Glutamatergic neuron (in vitro differentiated cells): Measurements from ENCODE around the gene TGFBI. TPM values are rescaled to one million over a fixed set of nuclear protein-coding genes. Genes with fewer than 3 reads are reported as not detected.

Source experiments
- DNase-seq: peaks from one replicate; pipeline ENCODE4 v3.0.0; 2022
- H3K27ac Mint-ChIP-seq: one replicate; pipeline ENCODE4 v1.8.0; 2020; ENCODE audit warnings: mild to moderate bottlenecking, mixed read lengths, inconsistent platforms; ENCODE audit not compliant: unreplicated experiment
- H3K27me3 Mint-ChIP-seq: one replicate; pipeline ENCODE4 v1.8.0; 2020; ENCODE audit warnings: mild to moderate bottlenecking, moderate library complexity, mixed read lengths, inconsistent platforms; ENCODE audit not compliant: unreplicated experiment
- H3K36me3 Mint-ChIP-seq: one replicate; pipeline ENCODE4 v1.8.0; 2020; ENCODE audit warnings: mild to moderate bottlenecking, mixed read lengths, inconsistent platforms; ENCODE audit not compliant: unreplicated experiment
- H3K4me1 Mint-ChIP-seq: one replicate; pipeline ENCODE4 v1.8.0; 2020; ENCODE audit warnings: mild to moderate bottlenecking, low read depth, mixed read lengths, inconsistent platforms; ENCODE audit not compliant: unreplicated experiment
- H3K4me3 Mint-ChIP-seq: one replicate; pipeline ENCODE4 v1.8.0; 2020; ENCODE audit warnings: mild to moderate bottlenecking, mixed read lengths, inconsistent platforms; ENCODE audit not compliant: unreplicated experiment
- H3K9me3 Mint-ChIP-seq: one replicate; pipeline ENCODE4 v1.8.0; 2020; ENCODE audit warnings: mild to moderate bottlenecking, moderate library complexity, mixed read lengths, inconsistent platforms; ENCODE audit not compliant: unreplicated experiment
- CTCF ChIP-seq: fragments of 200-600 bp; sonication (generic); IDR thresholded peaks from one replicate; pipeline ENCODE4 v1.5.0; 2021; ENCODE audit not compliant: partially characterized antibody, unreplicated experiment
- total RNA-seq: library from RNA; stranded (reverse); fragmentation: NEBNext Ultra II Directional; extraction: Animal tissue kit (Norgen Biotek cat#: 25700); gene quantifications from one replicate; pipeline ENCODE4 v1.2.1, GENCODE V29; 2021; ENCODE audit not compliant: unreplicated experiment

Gene TGFBI
- total RNA-seq, 1 donor from 2014 or later: 2.3 TPM

- H3K36me3 Mint-ChIP-seq: no peaks in the 10 kb centered on the region
- no peak for DNase-seq
- H3K27ac Mint-ChIP-seq: no peak overlapping the region
- peaks cover 10% of the 10 kb centered on the region for H3K4me1 Mint-ChIP-seq
- peaks cover 2% of the 10 kb centered on the region for H3K27me3 Mint-ChIP-seq
- no peak for TF ChIP-seq CTCF
- H3K4me3 Mint-ChIP-seq: no peak overlapping the region
- H3K9me3 Mint-ChIP-seq: peaks cover 4% of the 10 kb centered on the region
These were observed 24.8 kb downstream of the TGFBI start for GRCh38 chr5:136053336-136054141.

- Mint-ChIP-seq H3K4me3 (no peak overlapping the region), H3K27ac (no peak overlapping the region), H3K36me3 (no peaks in the 10 kb centered on the region), H3K9me3 (peaks cover 4% of the 10 kb centered on the region), H3K4me1 (peaks cover 10% of the 10 kb centered on the region), H3K27me3 (peaks cover 2% of the 10 kb centered on the region)
- DNase-seq: no peak
- TF ChIP-seq CTCF: no peak
These were observed 25.6 kb downstream of the TGFBI start for GRCh38 chr5:136054142-136055019.

- no peak for TF ChIP-seq CTCF
- Mint-ChIP-seq H3K27me3 (peaks cover 2% of the 10 kb centered on the region), H3K4me3 (no peak overlapping the region), H3K27ac (no peak overlapping the region), H3K4me1 (peaks cover 10% of the 10 kb centered on the region), H3K36me3 (no peaks in the 10 kb centered on the region), H3K9me3 (peaks cover 2% of the 10 kb centered on the region)
- no peak for DNase-seq
These were observed 27.0 kb downstream of the TGFBI start for GRCh38 chr5:136055612-136056309.

- H3K27ac Mint-ChIP-seq: no peak overlapping the region
- no peak for DNase-seq
- TF ChIP-seq CTCF: no peak
- H3K27me3 Mint-ChIP-seq: peaks cover 2% of the 10 kb centered on the region
- no peaks in the 10 kb centered on the region for H3K9me3 Mint-ChIP-seq
- no peaks in the 10 kb centered on the region for H3K36me3 Mint-ChIP-seq
- peaks cover 10% of the 10 kb centered on the region for H3K4me1 Mint-ChIP-seq
- no peak overlapping the region for H3K4me3 Mint-ChIP-seq
These were observed 27.5 kb downstream of the TGFBI start for GRCh38 chr5:136056336-136056735.
